ENCODE results near the gene CACTIN.
A peak's percentile ranks its signal among the peaks of the same experiment; 100 is the strongest.
"Not testable (repeated sequence)": the region's sequence is repeated elsewhere in the genome, so short reads cannot be mapped to it uniquely, and the experiment has no call there.

The CACTIN gene

GRCh38 chr19:3626473-3627350 is at the start of gene CACTIN:
Gene CACTIN, minus strand, starts transcription at chr19:3626790. Its CDS starts 28 bp downstream, at chr19:3626762.
- intact Hi-C loops (cut with DNase I): no loop called here

DNA sequence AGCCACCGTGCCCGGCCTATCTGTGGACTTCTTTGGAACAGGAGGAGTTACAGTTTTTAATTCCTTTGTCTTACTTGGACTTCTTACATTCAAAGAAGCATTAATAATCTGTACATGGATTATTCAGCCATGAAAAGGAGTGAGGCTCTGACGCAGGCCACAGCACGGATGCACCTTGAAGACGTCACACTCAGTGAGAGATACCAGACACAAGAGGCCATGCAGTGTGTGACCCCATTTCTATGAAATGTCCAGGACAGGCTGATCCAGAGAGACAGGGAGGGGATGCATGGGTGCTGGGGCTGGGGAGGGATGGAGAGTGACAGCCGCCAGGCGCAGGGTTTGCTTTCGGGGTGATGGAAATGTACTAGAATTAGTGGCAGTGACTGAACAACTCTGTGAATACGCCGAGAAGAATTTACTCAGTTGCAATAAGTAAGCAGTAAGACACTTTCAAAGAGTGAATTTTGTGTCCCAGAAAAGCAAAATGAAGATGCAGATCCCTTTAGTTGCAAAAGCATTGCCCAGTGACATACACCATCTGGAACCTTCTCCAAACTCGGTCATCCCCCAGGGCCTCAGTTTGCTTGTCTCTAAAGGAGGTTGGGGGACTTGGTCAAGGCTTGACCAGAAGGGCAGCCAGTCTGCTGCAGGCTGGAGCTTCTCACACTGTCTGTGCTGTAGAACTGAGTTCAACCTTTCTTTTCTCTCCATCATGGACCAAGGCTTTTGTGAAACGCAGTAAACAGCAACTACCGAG is 48.4 kb upstream of the CACTIN start:
- DNase-seq: no peak
- intact Hi-C loops (cut with DNase I): no loop called here

More at GRCh38 chr19:3626473-3627350, at the start of gene CACTIN:
- DNase-seq: peak; percentile 96 to 100 (median 99)

DNA sequence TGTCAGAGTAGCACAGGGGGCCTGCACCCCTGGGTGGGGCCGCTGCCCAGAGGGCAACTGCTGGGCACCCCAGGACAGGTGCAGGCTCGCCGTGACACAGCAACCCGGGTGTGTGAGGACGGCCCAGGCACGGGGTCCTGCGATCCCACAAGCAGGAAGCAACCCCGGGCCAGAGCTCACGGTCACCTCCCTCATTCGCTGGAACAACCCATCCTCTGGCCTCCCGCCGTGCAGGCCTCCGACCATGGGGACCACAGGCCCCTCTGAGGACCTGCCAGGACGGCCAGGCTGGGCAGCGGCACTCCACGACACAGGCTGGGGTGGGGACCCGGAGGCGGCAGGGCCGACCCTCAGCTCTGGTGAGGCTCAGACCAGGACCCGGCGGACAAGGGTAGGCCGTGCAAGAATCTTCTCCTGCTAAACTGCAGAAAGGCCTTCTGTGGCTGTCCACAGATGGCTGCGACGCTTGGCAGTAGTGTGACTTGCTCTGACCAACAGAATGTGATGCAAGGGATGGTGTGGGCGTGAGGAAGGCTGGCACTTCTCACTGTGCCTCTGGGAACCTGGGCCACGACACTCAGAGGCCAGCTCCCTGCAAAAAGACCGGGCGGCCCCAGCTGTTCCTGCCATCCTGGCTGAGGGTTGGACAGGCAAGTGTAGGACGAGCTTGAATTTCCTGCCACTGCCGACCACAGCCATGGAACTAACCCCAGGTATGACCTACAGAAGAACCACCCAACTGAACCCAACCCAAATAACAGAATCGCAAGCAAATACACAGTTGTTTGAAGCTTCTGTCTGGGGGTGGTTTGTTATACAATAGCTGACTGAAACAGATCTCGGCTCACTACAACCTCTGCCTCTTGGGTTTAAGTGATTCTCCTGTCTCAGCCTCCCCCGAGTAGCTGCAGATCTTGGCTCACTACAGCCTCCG is 47.2 kb upstream of the CACTIN start:
- intact Hi-C loops (cut with DNase I): no loop called here

GRCh38 chr19:3672993-3673392 is 46.4 kb upstream of the CACTIN start:
- DNase-seq: no peak
- intact Hi-C loops (cut with DNase I): no loop called here

More for the DNA sequence above, 47.2 kb upstream of the CACTIN start:
- no peak for DNase-seq

GRCh38 chr19:3672575-3672948 is 46.0 kb upstream of the CACTIN start:
- intact Hi-C loops (cut with DNase I): no loop called here
- DNase-seq: no peak

DNA sequence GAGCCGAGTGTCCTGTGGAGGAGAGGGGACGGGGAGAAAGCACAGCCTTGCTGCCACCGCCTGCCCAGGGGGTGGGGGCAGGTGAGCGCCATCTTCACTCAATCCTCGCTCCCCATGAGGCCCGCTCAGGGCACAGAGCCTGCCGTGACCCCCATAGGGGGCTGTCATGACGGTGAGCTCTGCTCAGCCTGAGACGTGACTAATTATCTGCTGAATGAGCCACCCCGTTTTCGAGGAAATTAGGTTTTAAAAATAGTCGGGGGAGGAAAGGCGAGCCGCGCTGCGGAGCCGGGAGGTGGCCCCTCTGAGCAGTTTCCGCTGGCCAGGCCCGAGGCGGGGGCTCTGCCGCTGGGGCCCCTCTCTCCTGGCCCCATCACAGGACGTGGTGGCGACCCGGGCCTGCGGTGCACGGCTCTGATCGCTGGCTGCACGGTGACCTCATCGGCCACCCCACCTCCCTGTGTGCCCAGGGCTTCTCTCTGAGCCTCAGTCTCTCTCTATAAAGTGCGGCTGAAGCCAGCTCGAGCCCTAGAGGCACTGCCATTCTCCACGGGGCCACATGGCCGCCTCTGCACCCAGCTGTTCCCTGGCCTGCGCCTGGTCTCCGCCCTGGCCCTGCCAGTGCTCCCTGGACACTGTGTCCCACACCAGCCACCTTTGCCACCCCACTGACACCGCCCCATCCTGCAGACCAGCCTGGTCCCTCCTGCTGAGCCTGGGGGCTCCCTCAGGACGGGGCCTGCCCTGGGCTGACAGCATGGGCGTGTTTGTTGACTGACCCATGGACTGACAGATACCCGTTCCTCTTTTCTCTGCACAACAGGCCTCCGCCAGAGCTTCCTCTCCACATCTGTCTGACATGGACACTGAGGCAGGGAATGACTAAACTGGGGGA is 45.3 kb upstream of the CACTIN start:
- DNase-seq: peak in 2 of 42 donors; percentile 15 to 16
- intact Hi-C loops (cut with DNase I): no loop called here

GRCh38 chr19:3670796-3671679 is 44.4 kb upstream of the CACTIN start:
- DNase-seq: peak in 4 of 42 donors; percentile 28 to 47 (median 42)
- intact Hi-C loops (cut with DNase I): no loop called here

DNA sequence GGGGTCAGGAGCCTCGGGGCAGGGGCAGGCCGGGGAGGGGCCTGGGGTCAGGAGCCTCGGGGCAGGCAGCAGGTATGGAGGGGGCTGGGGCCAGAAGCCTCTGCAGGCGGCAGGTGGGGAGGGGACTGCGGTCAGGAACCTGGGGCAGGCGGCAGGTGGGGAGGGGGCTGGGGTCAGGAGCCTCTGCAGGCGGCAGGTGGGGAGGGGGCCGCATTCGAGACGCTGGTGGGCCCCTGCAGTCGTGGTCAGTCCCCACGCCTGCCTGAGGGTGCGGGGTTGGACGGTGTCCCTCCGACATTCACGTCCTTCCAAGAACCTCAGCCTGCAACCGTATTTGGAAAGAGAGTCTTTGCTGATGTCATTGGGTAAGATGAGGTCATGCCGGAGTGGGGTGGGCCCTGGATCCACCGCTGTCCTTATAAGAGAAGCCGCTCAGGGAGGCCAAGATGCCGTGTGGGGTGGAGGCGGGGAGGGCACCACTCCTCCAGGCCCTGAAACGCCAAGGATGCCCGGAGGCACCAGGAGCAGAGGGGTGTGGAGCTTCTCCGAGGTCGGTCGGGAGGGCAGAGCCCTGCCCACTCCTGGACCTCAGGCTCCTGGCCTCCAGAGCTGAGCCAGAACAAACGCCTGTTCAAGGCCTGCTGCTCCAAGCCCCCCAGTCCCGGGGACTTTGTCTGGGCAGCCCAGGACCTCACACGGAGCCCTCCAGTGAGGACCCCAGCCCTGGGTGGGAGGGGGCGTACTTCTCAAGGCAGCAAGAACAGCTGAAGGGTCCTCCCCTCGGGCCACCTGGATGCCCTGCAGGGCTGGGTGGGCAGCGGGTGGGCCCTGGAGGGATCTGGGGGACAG is 43.6 kb upstream of the CACTIN start:
- peak in 7 of 42 donors; percentile 25 to 63 (median 40) for DNase-seq
- intact Hi-C loops (cut with DNase I): loop anchor here (5.0 kb wide), 1 partner anchor 32 kb away; the partner anchor contains the start of gene PIP5K1C

DNA sequence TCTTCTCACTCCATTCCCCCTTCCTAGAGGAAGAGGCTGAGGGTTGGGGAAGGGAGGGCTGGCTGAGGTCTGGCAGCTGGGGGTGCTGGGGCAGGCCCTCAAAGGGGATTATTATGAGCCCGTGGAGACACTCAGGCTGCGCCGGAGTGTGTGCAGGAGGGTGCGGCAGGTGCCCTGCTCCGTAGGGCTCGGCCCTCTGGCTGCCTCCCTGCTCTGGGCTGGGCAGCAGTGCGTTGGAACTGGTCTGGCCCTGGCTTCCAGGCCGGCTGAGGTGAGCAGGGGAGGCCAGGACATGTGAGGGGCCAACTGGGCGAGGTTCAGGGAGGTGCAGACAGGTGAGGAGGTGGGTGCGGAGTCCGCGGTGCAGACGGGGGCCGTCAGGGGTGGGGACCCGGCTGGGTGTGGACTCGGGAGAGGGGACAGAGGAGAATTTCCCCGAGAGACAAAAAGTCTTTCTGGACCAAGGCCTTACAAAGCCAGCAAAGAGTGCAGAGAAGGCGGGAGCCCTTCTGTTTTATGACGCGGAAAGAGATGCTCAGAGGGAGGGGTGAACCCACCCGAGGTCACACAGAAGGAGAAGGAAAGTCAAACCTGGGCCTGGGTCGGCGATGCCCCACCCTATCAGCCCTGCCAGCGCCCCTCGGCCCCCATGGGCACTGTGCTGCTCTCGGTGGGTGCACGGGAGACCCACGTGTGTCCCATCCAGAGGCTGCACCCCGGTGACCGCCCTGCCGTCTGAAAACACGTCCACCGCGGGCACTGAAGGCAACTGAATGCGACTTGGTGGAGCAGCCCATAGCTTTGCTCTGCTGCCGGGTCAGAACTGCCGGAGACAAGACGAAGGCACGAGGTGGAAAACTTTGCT is 42.7 kb upstream of the CACTIN start:
- DNase-seq: no peak
- intact Hi-C loops (cut with DNase I): loop anchor here (5.0 kb wide), 1 partner anchor 33 kb away; the partner anchor contains the start of gene PIP5K1C

DNA sequence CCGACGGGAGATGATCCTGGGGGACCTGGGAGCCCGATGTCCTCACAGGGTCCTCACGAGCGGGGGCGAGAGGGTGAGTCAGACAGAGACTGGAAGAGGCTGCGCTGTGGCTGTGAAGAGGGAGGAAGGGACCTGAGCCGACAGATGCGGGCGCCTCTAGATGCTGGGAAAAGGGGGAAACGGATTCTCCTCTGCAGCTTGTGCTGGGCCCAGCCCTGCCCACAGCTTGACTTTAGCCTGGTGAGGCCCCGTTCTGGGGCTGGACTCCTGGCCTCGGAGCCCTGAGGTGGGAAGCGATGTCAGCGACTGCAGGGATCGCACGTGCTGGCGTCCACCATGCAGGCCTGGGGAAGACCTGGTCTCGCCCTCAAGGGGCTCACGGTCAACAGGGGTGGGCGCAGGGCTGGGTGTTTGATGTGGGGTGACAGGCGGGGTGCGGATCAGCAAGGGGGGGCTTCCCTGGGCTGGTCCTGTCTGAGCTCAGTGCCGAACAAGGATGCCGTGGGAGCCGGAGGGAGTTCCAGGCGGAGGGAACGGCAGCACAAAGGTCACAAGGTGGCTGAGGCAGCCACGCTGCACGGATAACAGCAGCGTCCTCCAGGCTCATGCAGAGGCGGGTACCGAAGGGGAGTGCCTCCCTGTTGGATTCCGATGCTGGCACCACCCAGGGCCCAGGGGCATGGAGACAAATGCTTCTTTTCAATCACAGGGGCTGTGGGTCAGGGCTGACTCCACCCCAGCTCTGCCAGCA is 41.9 kb upstream of the CACTIN start:
- intact Hi-C loops (cut with DNase I): loop anchor here (5.0 kb wide), 1 partner anchor 34 kb away; the partner anchor contains the start of gene PIP5K1C
- DNase-seq: peak in 3 of 42 donors; percentile 23 to 44 (median 41)

GRCh38 chr19:3667766-3668165 is 41.2 kb upstream of the CACTIN start:
- intact Hi-C loops (cut with DNase I): loop anchor here (5.0 kb wide), 1 partner anchor 35 kb away; the partner anchor contains the start of gene PIP5K1C
- DNase-seq: no peak

GRCh38 chr19:3667037-3667638 is 40.5 kb upstream of the CACTIN start:
- intact Hi-C loops (cut with DNase I): loop anchor here (5.0 kb wide), 1 partner anchor 35 kb away; the partner anchor contains the start of gene PIP5K1C
- no peak for DNase-seq

- DNase-seq: not testable (repeated sequence)
- intact Hi-C loops (cut with DNase I): loop anchor here (5.0 kb wide), 1 partner anchor 36 kb away; the partner anchor contains the start of gene PIP5K1C
Measured at GRCh38 chr19:3666545-3666856, 39.9 kb upstream of the CACTIN start.
